Neural cell (in vitro differentiated cells): ENCODE results near the gene TENT4A.

Experiments used
- MXI1 ChIP-seq: fragments of 450-650 bp; conservative IDR thresholded peaks from 2 replicates; pipeline ENCODE4 v1.6.1; 2014; ENCODE audit warnings: antibody characterized with exemption, mild to moderate bottlenecking; ENCODE audit not compliant: poor library complexity, severe bottlenecking
- TF ChIP-seq, protein P1 (sequence below): fragments of 450-650 bp; IDR thresholded peaks from 2 replicates; pipeline ENCODE4 v1.5.1; 2014; ENCODE audit warnings: antibody characterized with exemption, mild to moderate bottlenecking, moderate library complexity; ENCODE audit not compliant: poor library complexity, severe bottlenecking

DNA sequence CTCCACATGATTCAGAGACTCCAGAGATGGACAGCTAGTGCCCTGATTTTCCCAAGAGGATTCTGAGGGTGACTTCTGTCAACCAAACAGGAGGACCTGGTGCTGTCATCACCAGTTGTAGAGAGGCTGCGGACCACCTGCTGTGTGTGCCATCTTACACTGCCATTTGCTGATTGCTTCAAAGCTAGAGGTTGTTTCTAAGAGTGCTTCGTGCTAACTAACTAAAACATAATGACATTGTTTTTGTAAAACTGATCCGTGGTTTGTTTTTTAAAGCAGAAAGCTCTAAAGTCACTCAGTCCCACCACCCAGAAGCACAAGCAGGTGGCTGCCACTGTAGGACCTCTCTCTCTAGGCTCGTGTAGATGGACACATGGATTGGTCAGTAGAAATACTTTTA, 12.2 kb downstream of the TENT4A start:
- TF ChIP-seq MXI1: no peak
- TF ChIP-seq, protein P1, sequence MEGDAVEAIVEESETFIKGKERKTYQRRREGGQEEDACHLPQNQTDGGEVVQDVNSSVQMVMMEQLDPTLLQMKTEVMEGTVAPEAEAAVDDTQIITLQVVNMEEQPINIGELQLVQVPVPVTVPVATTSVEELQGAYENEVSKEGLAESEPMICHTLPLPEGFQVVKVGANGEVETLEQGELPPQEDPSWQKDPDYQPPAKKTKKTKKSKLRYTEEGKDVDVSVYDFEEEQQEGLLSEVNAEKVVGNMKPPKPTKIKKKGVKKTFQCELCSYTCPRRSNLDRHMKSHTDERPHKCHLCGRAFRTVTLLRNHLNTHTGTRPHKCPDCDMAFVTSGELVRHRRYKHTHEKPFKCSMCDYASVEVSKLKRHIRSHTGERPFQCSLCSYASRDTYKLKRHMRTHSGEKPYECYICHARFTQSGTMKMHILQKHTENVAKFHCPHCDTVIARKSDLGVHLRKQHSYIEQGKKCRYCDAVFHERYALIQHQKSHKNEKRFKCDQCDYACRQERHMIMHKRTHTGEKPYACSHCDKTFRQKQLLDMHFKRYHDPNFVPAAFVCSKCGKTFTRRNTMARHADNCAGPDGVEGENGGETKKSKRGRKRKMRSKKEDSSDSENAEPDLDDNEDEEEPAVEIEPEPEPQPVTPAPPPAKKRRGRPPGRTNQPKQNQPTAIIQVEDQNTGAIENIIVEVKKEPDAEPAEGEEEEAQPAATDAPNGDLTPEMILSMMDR: no peak
